Left ventricle myocardium superior (tissue), 1 donor: Measurements from ENCODE around the gene SLC13A3. TPM values are rescaled to one million over a fixed set of nuclear protein-coding genes. Genes with fewer than 3 reads are reported as not detected.
A peak's percentile ranks its signal among the peaks of the same experiment; 100 is the strongest.
"Not testable (repeated sequence)": the region's sequence is repeated elsewhere in the genome, so short reads cannot be mapped to it uniquely, and the experiment has no call there.

Experiments
- ATAC-seq: fragments of 200-7000 bp; cut with Tn5 transposase; one replicate; pipeline ENCODE4 v1.9.1; 2020; ENCODE audit warnings: mild to moderate bottlenecking, moderate library complexity
- DNase-seq: peaks from one replicate; pipeline ENCODE4 v3.0.0-alpha.2; 2020
- intact Hi-C: fragments of 100-400 bp; cut with micrococcal nuclease; formaldehyde crosslinking; loops from one replicate; pipeline ENCODE4 v1.11.0; 2022
- total RNA-seq: library from RNA; stranded (reverse); fragmentation: NEBNext Ultra II Directional; extraction: Animal tissue kit (Norgen Biotek cat#: 25700); gene quantifications from one replicate; pipeline ENCODE4 v1.2.1, GENCODE V29; 2021
- donor health status: DM: no; HTN: yes; CAD: no; lungs with severe emphysema.

The SLC13A3 gene
- total RNA-seq, 1 donor from 2014 or later: 0.12 TPM

DNA sequence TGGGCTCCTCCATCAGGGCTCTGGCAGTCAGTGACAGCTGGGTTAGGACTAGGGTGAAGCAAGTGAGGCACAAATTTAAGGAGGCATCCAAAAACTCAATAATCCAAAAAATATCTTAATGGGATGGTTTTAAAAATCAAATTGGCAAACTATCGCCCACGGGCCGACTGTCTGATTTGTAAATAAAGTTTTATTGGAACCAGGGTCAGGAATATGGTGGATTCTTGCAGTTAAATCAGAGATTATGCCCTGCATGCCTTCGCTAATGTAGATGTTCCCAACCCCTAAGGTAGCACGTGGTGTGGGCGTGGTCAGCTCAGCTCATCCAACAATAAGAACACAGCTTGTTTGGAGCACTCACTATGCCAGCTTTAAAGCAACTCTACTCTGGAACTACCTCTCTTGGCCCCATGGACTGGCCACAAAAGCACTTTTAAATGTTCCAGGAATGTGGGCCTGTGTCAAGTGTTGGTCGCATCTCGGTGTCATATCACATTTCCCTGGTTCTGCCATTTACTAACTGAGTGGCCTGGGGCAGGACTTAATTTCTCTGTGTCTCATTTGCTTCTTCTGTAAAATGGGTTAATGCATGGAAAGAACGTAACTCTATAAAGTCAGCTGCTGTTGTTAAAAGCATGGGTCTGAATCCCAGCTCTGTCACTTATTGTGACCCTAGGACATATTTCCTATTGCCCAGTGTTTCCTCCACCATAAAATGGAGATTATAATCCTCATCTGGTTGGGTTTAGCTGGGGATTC lies 31.0 kb upstream of the SLC13A3 start:
- DNase-seq (no peak), ATAC-seq (no peak)
- intact Hi-C loops: no loop called here

DNA sequence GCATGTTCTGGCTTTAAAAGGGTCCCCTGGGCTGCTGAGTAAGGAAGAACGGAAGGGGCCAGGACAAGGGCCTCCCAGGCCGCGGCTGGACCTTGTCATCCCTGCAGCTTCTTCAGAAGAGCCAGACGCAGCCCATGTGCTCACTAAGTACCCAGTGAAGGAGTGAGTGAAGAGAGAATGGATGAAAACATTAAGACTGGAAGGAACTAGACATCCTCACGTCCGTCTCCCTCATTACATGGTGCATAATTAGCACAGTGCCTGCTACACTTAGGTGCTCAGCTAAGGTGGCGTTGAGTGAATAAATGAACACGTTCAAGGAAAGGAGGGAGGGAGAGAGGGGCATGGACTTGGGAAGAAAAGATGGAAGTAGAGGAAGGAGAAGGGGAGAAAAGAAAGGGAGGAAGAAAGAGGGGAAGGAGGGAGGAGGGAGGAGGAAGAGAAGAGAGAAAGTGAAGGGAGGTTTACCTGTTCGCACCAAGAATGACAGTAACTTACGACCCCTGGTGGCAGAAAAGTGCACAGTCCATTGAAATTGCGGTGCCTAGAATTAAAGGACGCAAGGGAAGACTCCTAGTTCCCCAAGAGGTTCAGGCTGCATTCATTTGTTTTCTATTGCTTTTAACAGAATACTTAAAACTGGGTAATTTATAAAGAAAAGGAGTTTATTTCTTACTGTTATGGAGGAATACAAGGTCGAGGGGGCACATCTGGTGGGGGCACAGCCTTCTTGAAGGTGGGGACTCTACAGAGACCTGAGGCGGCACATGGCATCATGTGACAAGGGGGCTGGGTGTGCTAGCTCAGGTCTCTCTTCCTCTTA lies 30.0 kb upstream of the SLC13A3 start:
- intact Hi-C loops: no loop called here
- DNase-seq (no peak), ATAC-seq (peak; percentile 46)

DNA sequence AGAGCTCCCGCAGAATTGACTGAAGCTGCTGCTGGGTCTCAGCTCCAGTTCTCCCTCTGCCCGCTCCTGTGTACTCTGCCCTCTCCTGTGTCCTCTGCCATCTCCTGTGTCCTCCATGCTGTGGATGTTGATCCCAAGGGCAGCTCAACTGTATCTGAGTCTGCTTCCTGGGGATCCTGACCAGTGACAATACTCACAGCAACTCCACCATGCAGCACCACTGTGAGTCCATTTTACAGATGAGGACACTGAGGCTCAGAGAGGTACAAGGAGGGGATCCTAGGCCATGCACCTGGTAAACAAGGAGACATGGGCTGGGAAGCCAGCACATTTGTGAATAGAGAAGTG lies 29.4 kb upstream of the SLC13A3 start:
- intact Hi-C loops: no loop called here
- no peak for DNase-seq
- no peak for ATAC-seq

DNA sequence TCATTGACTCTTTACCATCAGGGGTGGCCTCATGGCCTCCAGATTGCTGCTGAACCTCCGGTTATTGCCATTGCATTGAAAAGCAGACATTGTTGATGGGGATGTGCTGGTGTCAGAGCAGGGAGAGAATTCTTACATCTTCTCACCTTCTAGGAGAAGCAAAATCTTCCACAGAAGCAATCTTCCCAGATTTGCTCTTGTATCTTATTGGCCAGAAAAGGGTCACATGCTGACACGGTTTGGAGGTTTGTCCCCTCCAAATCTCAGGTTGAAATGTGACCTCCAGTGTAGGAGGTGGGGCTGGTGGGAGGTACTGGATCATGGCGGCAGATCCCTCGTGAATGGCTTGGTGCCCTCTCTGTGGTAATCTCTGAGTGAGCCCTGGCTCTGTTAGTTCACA lies 27.3 kb upstream of the SLC13A3 start:
- ATAC-seq (no peak), DNase-seq (no peak)
- intact Hi-C loops: no loop called here

DNA sequence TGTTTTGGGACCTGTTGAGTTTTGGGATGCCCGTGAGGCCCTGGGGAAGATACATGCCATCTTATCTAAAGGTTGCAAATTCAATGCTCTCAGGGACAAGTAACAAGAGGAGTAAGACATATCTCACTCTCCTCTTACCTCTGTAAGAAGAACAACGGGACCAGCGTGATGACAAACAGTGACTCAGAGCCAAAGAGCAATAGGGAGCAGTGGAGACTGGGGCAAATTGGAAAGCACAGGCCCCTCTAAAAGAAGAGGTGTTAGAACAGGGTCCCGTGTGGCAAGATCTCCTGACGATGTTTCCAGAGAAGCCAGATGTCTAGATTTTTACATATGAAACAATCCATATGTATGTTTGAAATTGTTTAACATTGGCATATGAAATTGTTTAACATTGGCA lies 26.3 kb upstream of the SLC13A3 start:
- ATAC-seq (no peak), DNase-seq (no peak)
- intact Hi-C loops: no loop called here

DNA sequence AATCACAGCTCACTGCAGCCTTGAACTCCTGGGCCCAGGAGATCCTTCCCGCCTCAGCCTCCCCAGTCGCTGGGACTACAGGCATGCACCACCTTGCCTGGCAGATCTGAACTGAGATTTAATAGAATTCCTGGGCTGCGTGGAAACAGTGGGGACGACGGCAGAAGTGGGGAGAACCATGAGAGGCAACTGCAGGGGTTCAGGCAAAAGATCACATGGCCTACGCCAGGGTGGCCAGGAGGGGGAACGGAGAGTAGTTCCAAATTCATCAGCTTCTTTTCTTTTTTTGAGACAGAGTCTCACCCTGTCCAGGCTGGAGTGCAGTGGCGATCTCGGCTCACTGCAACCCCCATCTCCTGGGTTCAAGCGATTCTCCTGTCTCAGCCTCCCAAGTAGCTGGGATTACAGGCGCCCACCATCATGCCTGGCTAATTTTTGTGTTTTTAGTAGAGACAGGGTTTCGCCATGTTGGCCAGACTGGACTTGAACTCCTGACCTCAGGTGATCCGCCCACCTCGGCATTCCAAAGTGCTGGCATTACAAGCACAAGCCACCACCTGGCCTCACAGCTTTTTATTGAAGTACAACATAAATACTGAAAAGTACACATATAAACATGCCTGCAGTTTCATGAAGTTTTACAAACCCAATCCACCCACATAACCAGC lies 25.5 kb upstream of the SLC13A3 start:
- DNase-seq, intact Hi-C loops, ATAC-seq: not testable (repeated sequence)

DNA sequence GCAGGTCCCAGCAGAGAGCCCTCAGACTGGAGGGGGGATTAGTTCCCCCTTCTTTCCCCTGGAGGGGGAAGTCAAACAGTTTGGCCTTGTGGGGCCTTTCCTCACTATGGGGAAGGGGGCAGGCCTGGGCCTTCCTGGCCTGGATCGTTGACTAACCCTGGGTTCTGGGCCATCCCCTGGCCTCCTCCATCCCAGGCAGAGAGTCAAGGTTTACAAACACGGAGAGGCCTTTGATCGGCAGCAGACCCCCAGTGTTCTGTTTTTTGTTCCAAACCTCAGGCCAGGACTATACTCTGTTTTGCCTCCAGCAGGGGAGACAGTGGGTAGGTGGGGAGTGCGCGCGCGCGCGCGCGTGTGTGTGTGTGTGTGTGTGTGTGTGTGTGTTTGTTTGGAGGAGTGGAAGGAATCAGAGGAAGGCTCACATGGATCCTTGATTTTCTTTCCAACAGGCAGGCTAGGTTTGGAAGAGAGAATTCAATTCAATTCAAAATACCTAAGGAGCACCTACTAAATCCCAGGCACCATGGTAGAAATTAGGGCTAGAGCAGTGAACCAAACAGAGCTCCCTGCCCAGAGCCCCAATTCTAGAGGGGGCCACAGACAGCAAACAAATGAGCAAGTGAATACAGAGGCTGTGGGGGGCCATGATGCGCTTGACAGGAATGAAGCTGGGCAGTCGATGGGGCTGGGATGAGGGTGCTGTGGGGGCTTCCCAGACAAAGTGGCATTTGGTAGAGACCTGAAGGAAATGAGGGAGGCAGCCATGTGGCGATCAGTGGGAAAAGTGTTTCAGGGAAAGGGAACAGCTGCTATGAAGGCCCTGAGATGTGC lies 23.2 kb upstream of the SLC13A3 start:
- no peak for DNase-seq
- intact Hi-C loops: no loop called here

DNA sequence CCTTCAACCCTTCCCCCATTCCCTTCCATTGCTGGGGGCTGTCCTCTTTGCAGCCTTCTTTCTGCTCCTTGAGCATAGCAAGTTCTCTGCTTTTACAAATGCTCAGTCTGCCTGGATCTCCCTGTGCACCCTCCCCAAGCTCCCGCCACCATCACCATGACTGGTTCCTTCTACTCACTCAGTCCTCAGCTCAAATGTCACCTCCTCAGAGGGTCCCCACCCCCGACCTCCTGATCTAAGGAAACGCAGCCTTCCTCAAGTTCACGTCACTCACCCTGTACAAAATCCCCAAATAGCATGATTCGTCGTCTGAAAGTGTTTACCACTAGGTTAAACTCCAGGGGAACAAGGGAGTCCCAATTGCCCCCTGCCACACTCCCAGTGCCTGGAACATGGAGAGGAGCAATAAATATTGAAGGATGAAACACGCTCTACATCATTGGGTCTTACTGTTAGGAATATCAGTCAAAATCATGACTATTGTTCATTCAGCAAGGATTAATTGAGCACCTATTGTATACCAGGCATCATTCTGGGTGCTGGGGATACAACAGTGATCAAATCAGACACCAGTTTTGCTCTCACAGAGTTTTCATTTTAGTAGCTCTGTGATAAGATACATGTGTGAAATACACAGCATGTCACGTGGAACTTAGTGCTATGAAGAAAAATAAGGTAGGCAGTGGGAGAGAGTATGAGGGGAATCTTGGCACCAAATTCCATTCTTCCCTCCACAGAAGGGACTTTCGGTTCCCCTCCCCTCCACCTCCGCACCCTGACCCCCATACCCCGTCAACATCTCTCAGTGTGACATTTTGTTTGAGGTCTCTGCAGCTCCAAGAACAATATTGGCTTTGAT lies 22.4 kb upstream of the SLC13A3 start:
- intact Hi-C loops: no loop called here
- ATAC-seq: no peak
- DNase-seq: no peak

More for the DNA sequence above, 23.2 kb upstream of the SLC13A3 start:
- ATAC-seq: no peak

DNA sequence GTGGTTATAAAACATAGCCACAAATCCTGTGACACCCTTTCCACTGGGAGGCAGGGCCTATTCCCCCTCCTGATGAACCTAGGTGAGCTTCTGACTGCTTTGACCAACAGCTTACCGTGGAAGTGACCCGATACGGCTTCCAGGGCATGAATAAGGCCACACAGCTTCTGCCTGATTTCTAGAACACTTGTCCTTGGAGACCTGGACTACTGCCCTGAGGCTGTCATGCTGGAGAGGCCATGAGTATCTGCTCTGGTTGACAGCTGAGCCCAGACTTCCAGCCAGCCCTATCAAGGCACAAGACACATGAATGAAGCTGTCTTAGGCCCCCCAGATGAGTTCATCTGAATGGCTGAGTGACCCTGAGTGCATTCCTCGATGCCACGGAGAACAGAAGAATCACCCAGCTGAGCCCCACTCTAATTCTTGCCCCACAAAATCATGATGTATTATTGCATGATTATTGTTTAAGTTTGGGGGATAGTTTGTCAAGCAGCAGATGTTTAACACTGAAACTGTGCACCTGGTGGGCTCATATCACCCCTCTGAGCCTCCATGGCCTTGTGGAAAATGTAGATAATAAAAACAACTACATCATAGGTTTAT lies 21.4 kb upstream of the SLC13A3 start:
- intact Hi-C loops: no loop called here
- no peak for ATAC-seq
- DNase-seq: no peak

DNA sequence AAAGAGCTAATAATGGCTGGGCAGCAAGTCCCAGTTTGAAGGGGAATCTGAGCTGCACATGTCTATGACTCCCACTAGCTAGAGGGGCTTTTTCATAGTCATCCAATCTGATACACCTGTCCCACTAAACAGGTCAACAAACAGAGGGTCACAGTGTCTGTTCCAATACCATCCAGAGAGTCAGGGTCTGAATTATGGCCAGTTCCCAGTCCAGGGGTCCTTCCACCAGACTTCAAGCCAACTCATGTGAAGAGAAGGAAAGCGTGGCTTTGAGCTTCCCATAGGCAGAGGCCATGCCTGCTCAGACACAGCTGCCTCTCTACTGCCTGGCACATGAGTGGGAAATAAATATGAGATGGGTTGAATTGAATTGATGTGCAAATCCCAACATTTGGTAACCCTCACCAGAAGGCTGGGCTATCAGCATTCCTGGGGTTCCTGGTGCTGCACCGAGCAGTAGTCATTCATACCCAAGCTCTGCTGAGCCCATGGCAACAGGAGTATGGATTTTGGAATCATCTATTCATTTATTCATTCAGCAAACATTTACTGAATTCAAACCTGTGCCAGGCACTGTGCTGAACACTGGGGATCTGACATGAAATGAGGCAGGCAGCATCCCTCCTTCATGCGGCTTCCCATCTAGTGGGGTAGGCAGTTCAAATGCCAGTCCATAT lies 20.7 kb upstream of the SLC13A3 start:
- intact Hi-C loops: no loop called here
- ATAC-seq: no peak
- no peak for DNase-seq

DNA sequence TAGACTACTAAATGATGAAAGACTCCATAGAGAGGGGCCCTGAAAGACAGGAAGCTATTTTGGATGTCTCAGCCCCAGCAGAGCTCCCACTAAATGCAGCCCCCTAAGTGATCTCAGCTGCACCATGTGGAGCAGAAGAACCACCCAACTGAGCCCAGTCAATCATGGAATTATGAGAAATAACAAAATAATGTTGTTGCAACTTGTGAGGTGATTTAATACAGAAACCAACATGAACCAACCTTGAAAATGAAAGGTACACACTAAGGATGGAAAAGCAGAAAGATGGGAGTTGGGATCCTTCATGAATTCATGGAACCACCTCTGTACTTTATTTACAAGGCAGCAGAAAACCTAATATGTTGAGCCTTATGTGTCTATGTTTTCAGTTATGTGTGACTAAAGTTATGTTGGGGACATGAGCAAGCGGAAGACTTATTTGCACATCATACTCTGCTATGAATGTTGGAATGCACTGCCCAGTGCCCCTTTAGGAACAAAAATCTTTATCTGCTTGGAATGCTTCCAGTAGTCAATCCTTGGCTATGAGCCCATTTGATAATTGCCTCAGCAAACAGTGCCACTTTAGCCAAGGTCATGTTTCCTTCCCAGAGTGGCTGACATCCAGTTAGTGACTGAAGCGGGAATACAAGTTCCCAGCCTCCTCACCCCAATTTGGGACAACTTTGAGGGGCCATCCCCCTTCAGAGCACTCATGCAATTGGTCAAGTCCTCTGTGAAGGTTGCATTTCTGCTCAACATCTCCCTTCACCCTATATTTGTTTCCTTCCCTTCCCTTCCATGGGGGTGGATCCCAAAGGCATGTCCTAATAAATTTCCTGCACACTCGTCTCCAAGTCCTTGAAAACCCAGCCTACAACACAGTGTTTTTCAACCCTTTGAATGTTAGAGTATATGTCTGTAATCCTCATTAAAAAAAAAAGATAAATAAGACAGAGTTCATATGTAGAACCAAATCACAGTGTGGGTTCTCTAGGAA lies 19.6 kb upstream of the SLC13A3 start:
- intact Hi-C loops: no loop called here
- ATAC-seq: no peak
- no peak for DNase-seq

DNA sequence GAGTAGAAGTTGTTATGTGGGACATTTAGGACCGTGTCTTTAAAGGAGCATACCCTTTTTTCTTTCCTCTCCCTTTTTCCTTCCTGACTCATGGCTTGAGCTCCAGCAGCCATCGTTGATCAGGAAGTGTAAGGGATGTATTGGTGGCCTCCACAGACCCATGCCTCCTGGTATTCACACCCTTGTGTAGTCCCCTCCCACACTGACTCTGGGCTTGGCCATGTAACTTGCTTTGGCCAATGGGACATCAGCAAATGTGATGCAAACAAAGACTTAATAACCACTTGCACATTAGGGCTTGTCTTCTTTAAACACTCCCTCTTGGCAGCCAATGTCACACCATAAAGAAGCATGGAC lies 18.9 kb upstream of the SLC13A3 start:
- DNase-seq (no peak), ATAC-seq (no peak)
- intact Hi-C loops: no loop called here

DNA sequence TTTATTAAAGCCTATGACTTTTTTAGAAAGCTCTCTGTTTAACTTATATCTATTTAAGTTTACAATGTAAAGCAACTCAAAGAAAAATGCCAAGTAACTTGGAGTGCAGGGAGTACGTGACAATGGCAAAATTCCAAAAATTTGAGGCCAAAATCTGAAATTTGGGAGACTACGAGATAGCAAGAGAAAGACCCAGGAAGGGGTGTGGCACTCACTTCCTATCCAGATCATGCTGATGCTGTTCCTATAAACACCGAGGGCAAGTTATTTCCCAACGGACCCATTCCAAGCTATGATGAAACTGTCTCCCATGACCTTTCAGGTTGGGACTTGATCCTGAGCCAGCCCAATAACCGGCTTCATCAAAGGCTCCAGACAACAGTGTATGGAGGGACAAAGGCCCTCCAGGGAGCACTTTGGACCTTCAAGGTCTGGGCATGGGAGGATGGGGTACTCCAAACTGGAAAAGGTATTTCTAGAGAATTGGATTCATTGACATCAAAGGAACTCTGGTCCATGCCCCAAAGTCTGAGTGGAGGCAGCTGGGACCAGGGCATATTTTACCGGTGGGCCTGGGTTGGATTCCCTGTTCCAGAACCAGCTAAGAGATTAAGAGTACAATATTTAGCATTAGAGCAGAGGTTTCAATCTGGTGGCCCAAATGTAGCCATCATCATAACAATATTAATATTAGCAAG lies 15.7 kb upstream of the SLC13A3 start:
- no peak for ATAC-seq
- intact Hi-C loops: no loop called here
- no peak for DNase-seq

DNA sequence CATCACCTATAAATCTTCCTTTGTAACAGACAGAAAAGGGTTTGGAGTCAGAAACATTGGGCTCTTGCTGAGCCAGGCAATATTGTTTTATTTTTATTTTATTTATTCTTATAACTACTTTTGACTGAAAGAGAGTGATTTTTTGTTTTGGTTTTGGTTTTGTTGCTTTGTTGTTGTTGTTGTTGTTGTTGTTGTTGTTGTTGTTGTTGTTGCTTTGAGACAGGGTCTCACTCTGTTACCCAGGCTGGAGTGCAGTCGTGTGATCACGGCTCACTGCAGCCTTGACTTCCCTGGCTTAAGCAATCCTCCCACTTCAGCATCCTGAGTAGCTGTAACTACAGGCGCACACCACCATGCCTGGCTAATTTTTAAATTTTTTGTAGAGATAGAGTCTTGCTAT lies 15.0 kb upstream of the SLC13A3 start:
- intact Hi-C loops: no loop called here
- DNase-seq (no peak), ATAC-seq (no peak)

DNA sequence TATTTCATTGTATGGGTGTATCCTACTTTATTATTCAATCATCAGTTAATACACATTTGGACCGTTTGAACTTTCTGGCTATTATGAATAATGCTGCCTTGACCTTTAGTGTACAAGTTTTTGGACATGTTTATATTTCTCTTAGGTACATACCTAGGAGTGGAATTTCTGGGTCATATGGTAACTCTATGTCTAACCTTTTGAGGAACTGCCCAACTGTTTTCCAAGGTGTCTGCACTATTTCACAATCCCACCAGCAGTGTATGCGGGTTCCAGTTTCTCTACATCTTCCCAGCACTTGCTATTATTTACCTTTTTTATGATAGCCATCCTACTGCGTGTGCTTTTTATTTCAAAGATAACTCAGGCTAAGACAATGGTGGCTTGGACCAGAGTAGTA lies 14.3 kb upstream of the SLC13A3 start:
- no peak for ATAC-seq

DNA sequence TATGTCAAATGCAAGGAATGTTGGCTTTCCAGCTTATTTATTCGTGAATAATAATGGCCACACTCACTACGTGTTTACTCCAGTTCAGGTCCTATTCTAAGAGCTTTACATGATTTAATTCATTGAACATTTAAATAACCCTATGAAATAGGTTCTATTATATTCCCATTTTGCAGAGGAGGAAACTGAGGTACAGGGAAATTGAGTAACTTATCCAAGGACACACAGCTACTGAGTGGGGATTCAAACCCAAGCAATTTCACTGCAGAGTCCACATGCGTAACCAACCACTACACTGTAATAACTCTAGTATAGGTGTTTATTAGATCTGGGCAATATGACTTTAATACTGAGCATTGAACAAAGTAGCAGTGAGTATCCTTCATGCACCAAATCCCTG lies 12.3 kb upstream of the SLC13A3 start:
- intact Hi-C loops: no loop called here
- ATAC-seq: no peak
- DNase-seq: no peak

More for the DNA sequence above, 14.3 kb upstream of the SLC13A3 start:
- intact Hi-C loops: no loop called here
- no peak for DNase-seq
